Peyer's patch (tissue), 4 donors: ENCODE results near the gene NDUFAF4. TPM values are rescaled to one million over a fixed set of nuclear protein-coding genes. Genes with fewer than 3 reads are reported as not detected.

ENCODE experiments used
- DNase-seq, 3 donors: peaks; one replicate each; pipeline ENCODE4 v3.0.0-alpha.2; 2017 to 2019
- H3K27ac ChIP-seq, 4 donors: fragments of 200-600 bp; sonication (generic); one replicate each; pipeline ENCODE4 v1.5.1; 2016 to 2019
- H3K27me3 ChIP-seq, 2 donors: fragments of 200-600 bp; sonication (generic); one replicate each; pipeline ENCODE4 v1.5.1; 2019
- H3K36me3 ChIP-seq, 3 donors: fragments of 200-600 bp; sonication (generic); one replicate each; pipeline ENCODE4 v1.5.1; 2016 to 2019
- H3K4me1 ChIP-seq, 4 donors: fragments of 200-600 bp; sonication (generic); one replicate each; pipeline ENCODE4 v1.5.1; 2016 to 2019
- H3K4me3 ChIP-seq, 4 donors: fragments of 200-600 bp; sonication (generic); 1 replicate in 3 of 4; 2 replicates in 1 of 4; pipeline ENCODE4 v1.5.1; 2016 to 2019; ENCODE audit warnings: mild to moderate bottlenecking in 1 of 4
- H3K9me3 ChIP-seq, 4 donors: fragments of 200-600 bp; sonication (generic); one replicate each; pipeline ENCODE4 v1.5.1; 2016 to 2019; ENCODE audit warnings: mild to moderate bottlenecking in 1 of 4
- CTCF ChIP-seq, 6 experiments: fragments of 450-650 bp in 4 of 6; fragments of 200-600 bp in 2 of 6; sonication (generic) in 1 of 6; IDR thresholded peaks; one replicate each; pipeline ENCODE4 v1.5.1; 2017 to 2019; ENCODE audit warnings: antibody characterized with exemption in 6 of 6, mild to moderate bottlenecking in 3 of 6, moderate library complexity in 1 of 6
- POLR2A ChIP-seq, 2 donors: fragments of 450-650 bp; IDR thresholded peaks; one replicate each; pipeline ENCODE4 v1.5.1; 2017; ENCODE audit warnings: antibody characterized with exemption in 2 of 2, mild to moderate bottlenecking in 2 of 2, moderate library complexity in 2 of 2
- small RNA-seq, 2 donors: library from RNA; depleted of rRNA; stranded (forward); fragments of <200 nt; gene quantifications; one replicate each; pipeline ENCODE3, GENCODE V24; 2016
- total RNA-seq, 4 donors: library from RNA; depleted of rRNA; stranded (reverse); fragments of >200 nt; gene quantifications; one replicate each; pipeline ENCODE4 v1.1.0, GENCODE V29; 2016

Gene NDUFAF4
- total RNA-seq, 4 donors from 2014 or later, result 13.2 to 18.9 (median 15.3) TPM

GRCh38 chr6:96852605-96853004, 45.1 kb downstream of the NDUFAF4 start:
- no peaks in the 10 kb centered on the region for H3K4me1 ChIP-seq
- H3K36me3 ChIP-seq, result no peaks in the 10 kb centered on the region
- H3K27ac ChIP-seq, result no peak overlapping the region

GRCh38 chr6:96851858-96852257, 45.8 kb downstream of the NDUFAF4 start:
- Histone ChIP-seq H3K27me3 (no peaks in the 10 kb centered on the region), H3K4me3 (no peak overlapping the region), H3K27ac (no peak overlapping the region), H3K4me1 (no peaks in the 10 kb centered on the region), H3K9me3 (no peaks in the 10 kb centered on the region), H3K36me3 (no peaks in the 10 kb centered on the region)
- no peak for TF ChIP-seq CTCF (IDR thresholded peaks at IDR 0.05)
- no peak for DNase-seq

More at GRCh38 chr6:96852605-96853004, 45.1 kb downstream of the NDUFAF4 start:
- DNase-seq, result no peak
- TF ChIP-seq POLR2A (IDR thresholded peaks at IDR 0.05), result no peak
- TF ChIP-seq CTCF (IDR thresholded peaks at IDR 0.05), result no peak
- H3K27me3 ChIP-seq, result no peaks in the 10 kb centered on the region
- H3K9me3 ChIP-seq, result no peaks in the 10 kb centered on the region
- no peak overlapping the region for H3K4me3 ChIP-seq

GRCh38 chr6:96849615-96850014, 48.1 kb downstream of the NDUFAF4 start:
- H3K36me3 ChIP-seq, result no peaks in the 10 kb centered on the region
- H3K27me3 ChIP-seq, result no peaks in the 10 kb centered on the region
- H3K4me3 ChIP-seq, result no peak overlapping the region
- H3K4me1 ChIP-seq, result no peaks in the 10 kb centered on the region
- DNase-seq, result no peak
- no peaks in the 10 kb centered on the region for H3K9me3 ChIP-seq
- no peak for TF ChIP-seq CTCF (IDR thresholded peaks at IDR 0.05)
- TF ChIP-seq POLR2A (IDR thresholded peaks at IDR 0.05), result no peak
- H3K27ac ChIP-seq, result no peak overlapping the region

- Histone ChIP-seq H3K9me3 (no peaks in the 10 kb centered on the region), H3K36me3 (no peaks in the 10 kb centered on the region), H3K4me3 (no peak overlapping the region), H3K27me3 (no peaks in the 10 kb centered on the region), H3K4me1 (no peaks in the 10 kb centered on the region), H3K27ac (no peak overlapping the region)
- DNase-seq, result no peak
- TF ChIP-seq CTCF (IDR thresholded peaks at IDR 0.05), result no peak
- TF ChIP-seq POLR2A (IDR thresholded peaks at IDR 0.05), result no peak
Observed at GRCh38 chr6:96844530-96844929, 53.2 kb downstream of the NDUFAF4 start.

- Histone ChIP-seq H3K27ac (no peak overlapping the region), H3K4me3 (no peak overlapping the region), H3K27me3 (no peaks in the 10 kb centered on the region), H3K9me3 (no peaks in the 10 kb centered on the region), H3K36me3 (no peaks in the 10 kb centered on the region), H3K4me1 (peaks cover 0 to 11% (median 0%) of the 10 kb centered on the region in 4 donors)
- DNase-seq, result no peak
- TF ChIP-seq CTCF (IDR thresholded peaks at IDR 0.05) (no peak), POLR2A (IDR thresholded peaks at IDR 0.05) (no peak)
Observed at GRCh38 chr6:96841345-96841744, 56.3 kb downstream of the NDUFAF4 start.

Small RNAs within 50 kb of the gene (small RNA-seq; reads per million reads assigned to genes)
- gene RN7SL509P, result 0 reads per million in 2 donors

Other genes with a start within 250 kb of the NDUFAF4 start
- 1 to 10 TPM in 2 of 4 donors, under 1 TPM in 2; 0.38 to 4.1 (median 0.80) TPM for gene GPR63, start 60.4 kb downstream of the NDUFAF4 start, total RNA-seq
- gene KLHL32, start 26.8 kb upstream of the NDUFAF4 start, total RNA-seq, result 1 to 10 TPM; 1.7 to 4.2 (median 2.4) TPM